ENCODE data around the gene RNF220. TPM values are rescaled to one million over a fixed set of nuclear protein-coding genes. Genes with fewer than 3 reads are reported as not detected.

The RNF220 gene
- total and polyA plus RNA-seq, 2 donors (not counting 3 experiments of a cell fraction or from before 2014, with no cell fraction given), result 62.7 to 66.6 TPM

DNA sequence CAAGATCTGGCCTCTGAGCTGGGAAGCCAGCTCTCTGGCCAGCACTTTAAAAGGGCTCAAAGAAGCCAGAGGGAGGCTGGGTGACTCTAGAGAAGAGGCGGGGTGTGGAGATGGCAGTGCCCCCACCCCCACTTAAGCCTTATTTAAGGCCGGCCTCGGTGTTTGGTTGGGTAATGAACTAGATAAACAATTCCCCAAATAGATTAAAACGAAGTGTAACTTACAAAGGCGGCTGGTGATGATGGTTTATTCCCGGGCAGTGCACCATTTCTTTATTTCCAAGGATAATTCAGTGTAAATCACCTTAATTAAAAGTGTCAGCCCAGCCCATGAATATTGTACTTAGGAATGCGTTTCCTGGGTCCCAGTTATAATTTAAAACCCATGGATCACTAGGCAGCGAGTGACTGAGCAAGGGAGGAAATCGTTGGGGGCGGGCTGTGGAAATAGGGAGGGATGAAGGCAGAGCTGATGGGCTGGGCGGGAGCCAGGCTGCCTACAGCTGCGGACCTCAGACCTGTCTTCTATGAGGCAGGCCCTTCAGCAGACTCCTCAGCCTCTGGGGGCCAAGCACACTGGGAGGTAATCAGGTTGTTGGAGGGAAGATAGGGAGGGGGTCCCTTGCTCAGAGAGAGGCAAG lies 214.3 kb downstream of the RNF220 start:
- peaks cover 36 to 46% of the 10 kb centered on the region in 2 experiments for H3K27me3 ChIP-seq (ENCODE audit: control insufficient read depth in 2 of 2, insufficient read depth in 2 of 2, low read length in 2 of 2)
- no peak for DNase-seq (ENCODE audit: low read depth, low spot score)
- no peak overlapping the region for H3K9ac ChIP-seq (replicated peaks; ENCODE audit: extremely low read depth, insufficient read depth, low read length)
- H3K4me1 ChIP-seq (ENCODE audit: control insufficient read depth, extremely low read depth, insufficient read depth, low read length), result no peaks in the 10 kb centered on the region
- no peaks in the 10 kb centered on the region for H3K79me2 ChIP-seq (ENCODE audit: control insufficient read depth, insufficient read depth, low read length)
- H3K36me3 ChIP-seq (ENCODE audit: control insufficient read depth in 2 of 2, extremely low read depth in 1 of 2, insufficient read depth in 2 of 2, low read length in 2 of 2), result no peaks in the 10 kb centered on the region
- no peak overlapping the region for H3K4me3 ChIP-seq (replicated peaks in 1 of 3; ENCODE audit: insufficient read depth in 1 of 3, low read depth in 1 of 3, low read length in 3 of 3)
- no peaks in the 10 kb centered on the region for H3K9me3 ChIP-seq (replicated peaks; ENCODE audit: control insufficient read depth, insufficient read depth, low read length)
- H2AFZ ChIP-seq (ENCODE audit: low read depth, low read length), result no peak overlapping the region
- H4K20me1 ChIP-seq (replicated peaks; ENCODE audit: control insufficient read depth, extremely low read depth, insufficient read depth, low read length), result no peaks in the 10 kb centered on the region
- intact Hi-C loops (cut with micrococcal nuclease), result no loop called here
- no peak overlapping the region for H3K4me2 ChIP-seq (ENCODE audit: insufficient read depth, low read length)
- no TSS peak for BruUV-seq (replicated peaks)
- FAIRE-seq, result no peak
- H3K27ac ChIP-seq (ENCODE audit: insufficient read depth, low read depth, low read length), result no peak overlapping the region
- CTCF ChIA-PET, result interaction anchor here (1.0 to 3.2 kb wide), 2 partner anchors 10 to 33 kb away, joined by 4 to 11 read pairs; no protein-coding TSS in a partner anchor
- no peaks in the 10 kb centered on the region for H3K9me1 ChIP-seq (replicated peaks; ENCODE audit: control insufficient read depth, extremely low read depth, insufficient read depth, low read length)
- dilution Hi-C loops (cut with MboI; ENCODE audit: extremely low pct_ligation_motif_present, low sequenced_read_pairs), result no loop called here
- POLR2A ChIA-PET, result no interaction called here
- TF ChIP-seq POLR2AphosphoS5 (IDR thresholded peaks at IDR 0.05; ENCODE audit: insufficient read depth, low read depth, low read length) (no peak), FOS (IDR thresholded peaks at IDR 0.05; ENCODE audit: borderline replicate concordance, insufficient read depth, low read length) (no peak), GATA2 (IDR thresholded peaks at IDR 0.05; ENCODE audit: insufficient read depth, insufficient read length, low read depth, low read length) (no peak), EZH2 (IDR thresholded peaks at IDR 0.05; ENCODE audit: borderline replicate concordance, low read depth, low read length, severe bottlenecking) (no peak), JUN (IDR thresholded peaks at IDR 0.05; ENCODE audit: borderline replicate concordance, insufficient read depth, insufficient read length, low read depth) (no peak), POLR2A (IDR thresholded peaks at IDR 0.05; ENCODE audit: low read depth, low read length) (no peak), MYC (IDR thresholded peaks at IDR 0.05; ENCODE audit: low read depth, low read length) (no peak)
- TF ChIP-seq, protein P1, sequence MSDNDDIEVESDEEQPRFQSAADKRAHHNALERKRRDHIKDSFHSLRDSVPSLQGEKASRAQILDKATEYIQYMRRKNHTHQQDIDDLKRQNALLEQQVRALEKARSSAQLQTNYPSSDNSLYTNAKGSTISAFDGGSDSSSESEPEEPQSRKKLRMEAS (IDR thresholded peaks at IDR 0.05; ENCODE audit: insufficient read depth, insufficient read length), result no peak
- TF ChIP-seq, protein P2, sequence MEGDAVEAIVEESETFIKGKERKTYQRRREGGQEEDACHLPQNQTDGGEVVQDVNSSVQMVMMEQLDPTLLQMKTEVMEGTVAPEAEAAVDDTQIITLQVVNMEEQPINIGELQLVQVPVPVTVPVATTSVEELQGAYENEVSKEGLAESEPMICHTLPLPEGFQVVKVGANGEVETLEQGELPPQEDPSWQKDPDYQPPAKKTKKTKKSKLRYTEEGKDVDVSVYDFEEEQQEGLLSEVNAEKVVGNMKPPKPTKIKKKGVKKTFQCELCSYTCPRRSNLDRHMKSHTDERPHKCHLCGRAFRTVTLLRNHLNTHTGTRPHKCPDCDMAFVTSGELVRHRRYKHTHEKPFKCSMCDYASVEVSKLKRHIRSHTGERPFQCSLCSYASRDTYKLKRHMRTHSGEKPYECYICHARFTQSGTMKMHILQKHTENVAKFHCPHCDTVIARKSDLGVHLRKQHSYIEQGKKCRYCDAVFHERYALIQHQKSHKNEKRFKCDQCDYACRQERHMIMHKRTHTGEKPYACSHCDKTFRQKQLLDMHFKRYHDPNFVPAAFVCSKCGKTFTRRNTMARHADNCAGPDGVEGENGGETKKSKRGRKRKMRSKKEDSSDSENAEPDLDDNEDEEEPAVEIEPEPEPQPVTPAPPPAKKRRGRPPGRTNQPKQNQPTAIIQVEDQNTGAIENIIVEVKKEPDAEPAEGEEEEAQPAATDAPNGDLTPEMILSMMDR (IDR thresholded peaks at IDR 0.05; ENCODE audit: extremely low read depth in 1 of 2, insufficient read depth in 1 of 2, low read depth in 1 of 2, low read length in 2 of 2), result no peak
